Right lung (tissue), 5 donors: ENCODE results near the gene IFT22. TPM values are rescaled to one million over a fixed set of nuclear protein-coding genes. Genes with fewer than 3 reads are reported as not detected.
"Not testable (repeated sequence)": the region's sequence is repeated elsewhere in the genome, so short reads cannot be mapped to it uniquely, and the experiment has no call there.

ENCODE experiments used
- DNase-seq, 2 donors: peaks; one replicate each; pipeline ENCODE4 v3.0.0-alpha.2; 2013
- polyA plus RNA-seq, 5 donors: library from polyadenylated mRNA; unstranded; fragments of 120-200 nt; gene quantifications; one replicate each; pipeline versions ENCODE4 v1.2.1 to v1.2.3, GENCODE V29; 2013; ENCODE audit warnings: inconsistent platforms in 1 of 5, low replicate concordance in 1 of 5; ENCODE audit not compliant: insufficient read length in 5 of 5, insufficient read depth in 1 of 5

Gene IFT22
- polyA plus RNA-seq, 5 donors, result 49.6 to 53.1 (median 52.1) TPM

- no peak for DNase-seq
Observed at GRCh38 chr7:101330011-101330484, 8.4 kb upstream of the IFT22 start.

DNA sequence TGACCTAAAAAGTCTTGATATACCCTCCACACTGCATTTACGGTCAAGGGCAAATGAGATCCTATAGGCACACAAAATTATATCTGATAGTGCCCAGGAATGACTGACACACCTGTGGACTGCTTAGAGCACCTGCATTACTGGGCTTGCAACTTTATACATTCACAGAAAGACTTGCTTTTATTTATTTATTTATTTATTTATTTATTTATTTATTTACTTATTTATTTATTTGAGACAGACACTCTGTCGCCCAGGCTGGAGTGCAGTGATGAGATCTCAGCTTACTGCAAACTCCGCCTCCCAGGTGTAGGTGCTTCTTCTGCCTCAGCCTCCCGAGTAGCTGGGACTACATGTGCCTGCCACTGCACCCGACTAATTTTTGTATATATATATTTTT is 6.5 kb upstream of the IFT22 start:
- no peak for DNase-seq

DNA sequence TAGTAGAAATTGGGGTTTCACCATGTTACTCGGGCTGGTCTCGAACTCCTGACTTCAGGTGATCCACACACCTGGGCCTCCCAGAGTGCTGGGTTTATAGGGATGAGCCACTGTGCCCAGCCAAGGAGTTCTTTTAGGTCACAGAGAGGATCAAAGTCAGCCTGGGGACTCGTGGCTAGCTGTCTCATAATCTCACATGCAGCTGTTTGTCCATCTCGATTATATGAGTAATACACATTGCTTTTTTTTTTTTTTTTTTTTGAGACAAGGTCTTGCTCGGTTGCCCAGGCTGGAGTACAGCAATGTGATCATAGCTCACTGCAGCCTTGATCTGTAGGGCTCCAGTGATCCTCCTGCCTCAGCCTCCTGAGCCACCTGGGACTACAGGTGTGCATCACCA is 2.2 kb downstream of the IFT22 start:
- DNase-seq, result no peak

- DNase-seq, result no peak
Observed at GRCh38 chr7:101315336-101315735, 6.3 kb downstream of the IFT22 start.

DNA sequence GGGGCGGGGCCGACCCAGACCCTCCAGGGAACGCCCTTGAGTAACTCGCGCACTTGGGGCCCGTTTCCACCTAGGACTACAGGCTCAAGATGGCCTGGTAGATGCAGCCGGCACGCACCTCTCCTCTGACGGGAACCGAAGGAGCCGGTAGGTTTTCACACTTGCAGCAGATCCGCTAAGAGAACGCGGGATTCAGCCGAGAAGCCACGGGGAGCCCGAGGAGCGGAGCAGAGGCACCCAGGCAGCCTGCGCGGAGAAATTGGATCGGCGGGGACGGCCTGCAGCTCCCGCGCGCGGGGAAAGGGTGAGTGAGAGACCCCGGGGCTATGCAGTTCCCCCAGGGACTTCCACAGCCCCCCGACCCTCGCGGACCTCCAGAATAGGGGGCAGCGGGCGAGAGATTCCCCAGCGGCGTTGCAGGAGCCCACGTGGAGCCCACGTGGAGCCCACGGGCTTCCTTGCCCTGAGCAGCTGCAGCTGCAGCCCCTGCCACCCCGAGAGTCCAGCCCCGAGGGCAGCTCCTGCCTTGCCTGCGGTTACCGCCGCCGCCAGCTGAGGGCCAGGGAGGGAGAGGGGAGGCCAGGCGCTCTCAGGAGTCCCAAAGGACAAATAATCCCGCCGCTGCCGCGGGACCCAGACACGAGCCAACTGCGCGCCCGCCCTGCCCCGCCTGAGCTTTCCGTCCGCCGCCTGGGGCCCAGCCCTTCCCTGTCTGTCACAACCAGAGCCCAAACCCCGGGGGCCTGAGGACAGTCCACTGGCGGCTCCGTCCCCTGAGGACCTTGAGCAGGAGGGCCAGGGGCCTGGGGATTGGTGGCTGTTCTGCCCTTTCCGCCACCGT is 13.1 kb downstream of the IFT22 start:
- peak in 1 of 2 donors; percentile 23 for DNase-seq

DNA sequence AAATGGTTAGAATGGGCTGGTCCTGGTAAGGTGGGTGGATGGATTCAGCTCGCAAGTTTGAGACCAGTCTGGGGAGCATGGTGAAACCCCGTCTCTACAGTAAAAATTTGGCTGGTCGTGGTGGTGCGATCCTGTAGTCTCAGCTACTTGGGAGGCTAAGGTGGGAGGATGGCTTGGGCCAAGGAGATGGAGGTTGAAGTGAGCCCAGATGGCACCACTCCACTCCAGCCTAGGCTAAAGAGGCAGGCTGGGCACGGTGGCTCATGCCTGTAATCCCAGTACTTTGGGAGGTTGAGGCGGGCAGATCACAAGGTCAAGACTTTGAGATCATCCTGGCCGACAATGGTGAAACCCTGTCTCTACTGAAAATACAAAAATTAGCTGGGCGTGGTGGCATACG is 15.3 kb downstream of the IFT22 start:
- no peak for DNase-seq

- no peak for DNase-seq
Observed at GRCh38 chr7:101303102-101303701, 18.4 kb downstream of the IFT22 start.

- DNase-seq, result no peak
Observed at GRCh38 chr7:101302641-101303101, 18.9 kb downstream of the IFT22 start.

- no peak for DNase-seq
Observed at GRCh38 chr7:101300465-101301376, 20.9 kb downstream of the IFT22 start.

GRCh38 chr7:101299511-101300464 is 21.8 kb downstream of the IFT22 start:
- no peak for DNase-seq

GRCh38 chr7:101294832-101295121 is 26.8 kb downstream of the IFT22 start:
- no peak for DNase-seq

- DNase-seq, result no peak
Observed at GRCh38 chr7:101294039-101294831, 27.4 kb downstream of the IFT22 start.

- DNase-seq, result not testable (repeated sequence)
Observed at GRCh38 chr7:101293069-101294021, 28.3 kb downstream of the IFT22 start.

- DNase-seq, result not testable (repeated sequence)
Observed at GRCh38 chr7:101292566-101292965, 29.0 kb downstream of the IFT22 start.

- DNase-seq, result not testable (repeated sequence)
Observed at GRCh38 chr7:101290186-101291037, 31.2 kb downstream of the IFT22 start.

GRCh38 chr7:101289687-101290086 is 31.9 kb downstream of the IFT22 start:
- DNase-seq, result not testable (repeated sequence)

- no peak for DNase-seq
Observed at GRCh38 chr7:101288439-101288838, 33.2 kb downstream of the IFT22 start.

DNA sequence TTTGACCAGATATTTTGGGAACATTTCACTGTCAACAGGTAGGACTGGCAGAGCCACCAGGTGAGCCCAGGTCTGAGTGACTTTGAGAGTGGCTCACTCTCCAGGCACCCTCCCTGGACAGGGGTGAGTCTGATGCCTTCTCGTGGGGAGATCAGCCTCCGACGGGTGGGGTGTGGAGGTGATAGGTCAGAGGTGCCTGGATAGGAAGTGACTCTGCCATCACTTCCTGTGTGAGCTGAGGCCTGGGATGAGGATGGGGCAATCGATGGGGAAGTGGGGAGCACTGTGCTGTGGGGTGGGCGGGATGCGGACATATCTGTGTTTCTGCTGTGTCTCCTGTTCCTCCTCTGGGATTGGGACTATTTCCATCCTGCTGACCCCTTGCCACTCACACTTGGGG is 34.6 kb downstream of the IFT22 start:
- no peak for DNase-seq
